ENCODE data around the gene ARL16.

Gene ARL16, protein sequence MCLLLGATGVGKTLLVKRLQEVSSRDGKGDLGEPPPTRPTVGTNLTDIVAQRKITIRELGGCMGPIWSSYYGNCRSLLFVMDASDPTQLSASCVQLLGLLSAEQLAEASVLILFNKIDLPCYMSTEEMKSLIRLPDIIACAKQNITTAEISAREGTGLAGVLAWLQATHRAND

DNA sequence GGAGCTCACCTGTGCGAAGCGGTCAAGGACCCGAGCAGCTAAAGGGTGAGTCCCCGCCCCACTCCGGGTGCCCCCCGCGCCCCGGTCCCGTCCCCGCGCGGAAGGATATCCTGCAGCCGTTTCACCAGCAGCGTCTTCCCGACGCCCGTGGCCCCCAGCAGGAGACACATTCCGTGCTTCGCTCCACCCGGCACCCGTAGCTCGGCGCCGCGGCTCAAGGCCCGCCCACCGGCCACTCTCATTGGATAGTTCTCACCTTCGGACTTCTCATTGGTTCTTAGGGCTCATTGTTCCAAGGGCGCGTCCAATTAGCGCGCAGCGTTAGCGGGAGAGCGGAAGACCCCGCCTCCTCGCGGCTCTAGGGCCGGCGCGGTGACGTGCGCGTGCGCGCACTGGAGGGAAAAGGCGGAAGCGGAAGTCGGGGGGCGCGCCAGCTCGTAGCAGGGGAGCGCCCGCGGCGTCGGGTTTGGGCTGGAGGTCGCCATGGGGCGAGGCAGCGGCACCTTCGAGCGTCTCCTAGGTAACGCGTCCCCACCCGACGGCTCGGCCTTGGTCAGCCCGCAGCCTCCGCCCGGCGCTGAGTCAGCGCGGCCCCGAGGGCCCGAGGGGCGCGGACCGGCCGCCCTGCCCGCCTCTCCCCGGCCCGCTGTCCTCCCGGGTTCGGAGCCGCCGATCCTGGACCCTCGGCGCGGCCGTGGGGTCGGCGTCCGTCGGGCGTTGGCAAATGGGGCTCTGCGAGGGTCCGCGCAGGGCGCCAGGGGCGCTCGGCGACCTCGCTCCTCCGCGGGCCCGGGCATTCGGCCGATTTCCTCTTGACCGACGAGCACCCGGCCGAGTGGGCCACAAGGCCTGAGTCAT lies at the start of gene ARL16, which contains the start of gene HGS:
ARL16 (minus strand) TSS at position 214 of the 858 bp plus-strand sequence; CDS start at position 170, 44 bp downstream.
HGS (plus strand) TSS at position 428 of the 858 bp plus-strand sequence; CDS start at position 484, 56 bp downstream.
- Histone ChIP-seq H3K27me3 (no peaks in the 10 kb centered on the region), H3K36me3 (peaks cover 27 to 52% (median 37%) of the 10 kb centered on the region in 3 donors)
- TF ChIP-seq, protein P1, sequence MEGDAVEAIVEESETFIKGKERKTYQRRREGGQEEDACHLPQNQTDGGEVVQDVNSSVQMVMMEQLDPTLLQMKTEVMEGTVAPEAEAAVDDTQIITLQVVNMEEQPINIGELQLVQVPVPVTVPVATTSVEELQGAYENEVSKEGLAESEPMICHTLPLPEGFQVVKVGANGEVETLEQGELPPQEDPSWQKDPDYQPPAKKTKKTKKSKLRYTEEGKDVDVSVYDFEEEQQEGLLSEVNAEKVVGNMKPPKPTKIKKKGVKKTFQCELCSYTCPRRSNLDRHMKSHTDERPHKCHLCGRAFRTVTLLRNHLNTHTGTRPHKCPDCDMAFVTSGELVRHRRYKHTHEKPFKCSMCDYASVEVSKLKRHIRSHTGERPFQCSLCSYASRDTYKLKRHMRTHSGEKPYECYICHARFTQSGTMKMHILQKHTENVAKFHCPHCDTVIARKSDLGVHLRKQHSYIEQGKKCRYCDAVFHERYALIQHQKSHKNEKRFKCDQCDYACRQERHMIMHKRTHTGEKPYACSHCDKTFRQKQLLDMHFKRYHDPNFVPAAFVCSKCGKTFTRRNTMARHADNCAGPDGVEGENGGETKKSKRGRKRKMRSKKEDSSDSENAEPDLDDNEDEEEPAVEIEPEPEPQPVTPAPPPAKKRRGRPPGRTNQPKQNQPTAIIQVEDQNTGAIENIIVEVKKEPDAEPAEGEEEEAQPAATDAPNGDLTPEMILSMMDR (IDR thresholded peaks at IDR 0.05): no peak

DNA sequence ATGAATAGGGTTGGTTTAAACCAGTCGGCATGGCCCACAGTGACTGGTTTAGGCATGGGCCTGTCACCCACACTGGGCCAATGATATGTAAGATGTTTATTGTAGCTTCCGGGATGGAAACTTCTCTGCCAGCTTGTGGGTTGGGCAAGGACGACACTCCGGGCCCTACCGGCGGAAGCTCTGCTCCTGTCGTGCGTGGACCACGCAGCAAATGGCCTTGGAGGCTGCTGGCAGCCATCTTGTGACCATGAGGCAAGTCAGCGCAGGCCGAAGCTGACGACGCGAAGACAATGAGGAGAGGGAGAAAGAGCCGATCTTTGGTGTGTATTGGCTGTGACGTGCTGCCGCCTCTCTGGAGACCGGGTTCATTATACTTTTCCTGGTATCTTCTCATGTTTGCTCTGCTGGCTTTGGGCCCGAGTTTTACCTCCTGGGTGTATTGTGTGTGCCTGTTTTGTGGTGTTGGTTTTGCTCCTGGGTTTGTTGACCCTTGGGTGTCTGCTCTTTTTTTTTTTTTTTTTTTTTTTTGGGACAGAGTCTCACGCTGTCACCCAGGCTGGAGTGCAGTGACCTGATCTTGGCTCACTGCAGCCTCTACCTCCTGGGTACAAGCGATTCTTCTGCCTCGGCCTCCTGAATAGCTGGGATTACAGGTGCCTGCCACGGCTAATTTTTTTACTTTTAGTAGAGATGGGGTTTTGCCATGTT lies 43.9 kb upstream of the ARL16 start:
- Histone ChIP-seq H3K36me3 (no peaks in the 10 kb centered on the region), H3K27me3 (peaks cover 0 to 39% of the 10 kb centered on the region in 2 donors), H3K4me3 (no peak overlapping the region), H3K4me1 (peaks cover 0 to 23% (median 13%) of the 10 kb centered on the region in 4 donors), H3K9me3 (no peaks in the 10 kb centered on the region), H3K27ac (no peak overlapping the region)
- intact Hi-C loops (cut with DNase I; ENCODE audit: low total_unique reads): no loop called here
- TF ChIP-seq, protein P1 (IDR thresholded peaks at IDR 0.05): no peak
- DNase-seq: no peak

More for the DNA sequence above, at the start of gene ARL16, which contains the start of gene HGS:
- H3K4me3 ChIP-seq: peak within 1 kb of the TSS; percentile 92 to 100
- H3K9me3 ChIP-seq: no peaks in the 10 kb centered on the region
- intact Hi-C loops (cut with DNase I; ENCODE audit: low total_unique reads): no loop called here
- peaks cover 0 to 46% (median 31%) of the 10 kb centered on the region in 4 donors for H3K4me1 ChIP-seq
- peak; percentile 98 to 99 for DNase-seq
- peak within 1 kb of the TSS; percentile 83 to 85 for H3K27ac ChIP-seq

DNA sequence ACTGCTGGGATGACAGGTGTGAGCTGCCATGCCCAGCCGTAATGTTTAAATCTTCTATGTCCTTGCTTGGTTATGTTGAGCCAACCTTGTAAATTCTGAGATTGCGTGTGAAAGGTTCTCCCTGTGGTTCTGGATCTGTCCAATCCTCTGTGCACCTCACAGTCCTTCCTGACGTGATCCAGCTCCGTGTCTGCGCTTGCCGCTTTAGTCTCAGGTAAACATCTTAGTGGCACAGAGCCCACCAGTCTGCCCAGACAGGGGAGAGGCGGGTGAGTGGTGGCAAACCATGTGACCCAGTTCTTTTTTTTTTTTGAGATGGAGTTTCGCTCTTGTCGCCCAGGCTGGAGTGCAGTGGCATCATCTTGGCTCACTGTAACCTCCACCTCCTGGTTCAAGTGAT lies 42.4 kb upstream of the ARL16 start:
- no peak overlapping the region for H3K4me3 ChIP-seq
- H3K36me3 ChIP-seq: no peaks in the 10 kb centered on the region
- H3K4me1 ChIP-seq: peaks cover 0 to 19% (median 10%) of the 10 kb centered on the region in 4 donors
- no peak overlapping the region for H3K27ac ChIP-seq
- intact Hi-C loops (cut with DNase I; ENCODE audit: low total_unique reads): no loop called here
- no peak for DNase-seq
- no peaks in the 10 kb centered on the region for H3K9me3 ChIP-seq
- TF ChIP-seq, protein P1 (IDR thresholded peaks at IDR 0.05): no peak
- peaks cover 0 to 34% of the 10 kb centered on the region in 2 donors for H3K27me3 ChIP-seq

- Histone ChIP-seq H3K4me1 (peaks cover 0 to 14% (median 9%) of the 10 kb centered on the region in 4 donors), H3K4me3 (no peak overlapping the region), H3K27me3 (peaks cover 0 to 34% of the 10 kb centered on the region in 2 donors), H3K27ac (no peak overlapping the region), H3K9me3 (no peaks in the 10 kb centered on the region), H3K36me3 (no peaks in the 10 kb centered on the region)
- no peak for DNase-seq
- intact Hi-C loops (cut with DNase I; ENCODE audit: low total_unique reads): no loop called here
- TF ChIP-seq, protein P1 (IDR thresholded peaks at IDR 0.05): no peak
Measured at GRCh38 chr17:81725439-81725838, 41.8 kb upstream of the ARL16 start.

GRCh38 chr17:81723651-81724209 lies 40.1 kb upstream of the ARL16 start:
- H3K4me3 ChIP-seq: no peak overlapping the region
- intact Hi-C loops (cut with DNase I; ENCODE audit: low total_unique reads): no loop called here
- H3K9me3 ChIP-seq: no peaks in the 10 kb centered on the region
- DNase-seq: no peak
- peaks cover 0 to 2% (median 0%) of the 10 kb centered on the region in 3 donors for H3K36me3 ChIP-seq
- H3K27me3 ChIP-seq: peaks cover 0 to 26% of the 10 kb centered on the region in 2 donors
- peaks cover 0 to 14% (median 8%) of the 10 kb centered on the region in 4 donors for H3K4me1 ChIP-seq
- no peak overlapping the region for H3K27ac ChIP-seq
- TF ChIP-seq, protein P1 (IDR thresholded peaks at IDR 0.05): no peak
